AG08395 (cell line): ENCODE data around the gene MAML3.

ENCODE experiments used
- DNase-seq: peaks from one replicate; pipeline ENCODE4 v3.0.0; 2012; ENCODE audit warnings: mixed read lengths, low spot score

Gene MAML3

GRCh38 chr4:140003876-140004548 is 150.0 kb downstream of the MAML3 start:
- no peak for DNase-seq

GRCh38 chr4:140000232-140000631 is 153.8 kb downstream of the MAML3 start:
- DNase-seq, result no peak

GRCh38 chr4:139988863-139989765 is 164.9 kb downstream of the MAML3 start:
- DNase-seq, result peak; percentile 93

GRCh38 chr4:139987502-139987850 is 166.5 kb downstream of the MAML3 start:
- DNase-seq, result no peak

DNA sequence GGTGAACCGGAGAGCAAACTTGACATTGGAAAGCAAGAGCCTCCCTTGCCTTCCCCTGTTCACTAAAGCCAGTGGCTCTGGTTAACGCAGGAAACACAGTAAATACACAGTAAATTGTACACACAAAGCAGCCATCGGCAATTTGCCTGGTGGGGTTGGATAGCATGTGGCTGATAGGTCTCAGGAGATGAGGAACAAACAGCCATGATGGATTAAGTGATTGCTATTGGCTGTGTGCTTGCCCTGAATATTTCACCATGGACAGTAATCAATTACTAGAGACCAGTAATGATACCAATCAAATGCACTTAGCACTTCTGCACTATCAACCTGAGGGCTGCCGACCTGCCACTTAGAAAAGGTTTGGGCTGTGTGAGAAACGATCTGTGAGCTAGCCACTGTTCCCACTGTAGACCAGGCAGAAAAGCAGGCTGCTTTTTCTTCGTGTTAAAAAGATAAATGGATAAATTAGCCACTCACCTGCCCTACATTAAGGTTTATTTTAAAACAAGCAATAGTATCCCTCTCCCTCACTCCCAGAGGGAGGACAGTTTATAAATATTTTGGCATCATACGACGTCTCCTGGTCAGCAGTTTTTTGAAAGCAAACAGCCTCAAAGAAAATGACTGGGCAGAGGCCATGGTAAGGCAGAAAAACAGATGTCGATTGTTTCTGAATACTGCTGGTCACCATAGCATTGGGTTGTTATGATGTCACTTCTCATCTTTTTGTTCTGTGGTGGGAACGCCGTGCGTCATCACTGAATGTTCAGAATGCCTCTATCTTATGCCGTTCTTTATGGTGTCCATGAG is 167.1 kb downstream of the MAML3 start:
- DNase-seq, result peak; percentile 23

- no peak for DNase-seq
Observed at GRCh38 chr4:139986106-139986505, 167.9 kb downstream of the MAML3 start.

DNA sequence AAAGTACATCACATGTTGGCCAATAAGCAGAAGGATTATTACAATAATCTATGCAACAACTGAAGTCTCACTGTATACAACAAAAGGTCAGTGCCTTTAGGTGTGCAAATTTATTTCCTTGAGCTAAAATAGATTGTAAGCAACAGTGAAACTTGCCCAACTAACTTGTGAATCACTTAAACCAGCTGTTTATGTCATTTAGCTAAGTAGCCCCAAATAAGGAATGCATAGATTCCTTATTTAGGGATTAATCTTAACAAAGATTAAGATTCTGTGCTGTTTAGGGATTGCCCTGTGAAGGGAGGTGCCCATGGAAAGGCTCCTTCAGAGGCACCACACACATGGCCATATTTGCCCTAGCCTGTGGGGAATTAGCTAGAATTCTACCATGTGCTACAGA is 168.6 kb downstream of the MAML3 start:
- no peak for DNase-seq

DNA sequence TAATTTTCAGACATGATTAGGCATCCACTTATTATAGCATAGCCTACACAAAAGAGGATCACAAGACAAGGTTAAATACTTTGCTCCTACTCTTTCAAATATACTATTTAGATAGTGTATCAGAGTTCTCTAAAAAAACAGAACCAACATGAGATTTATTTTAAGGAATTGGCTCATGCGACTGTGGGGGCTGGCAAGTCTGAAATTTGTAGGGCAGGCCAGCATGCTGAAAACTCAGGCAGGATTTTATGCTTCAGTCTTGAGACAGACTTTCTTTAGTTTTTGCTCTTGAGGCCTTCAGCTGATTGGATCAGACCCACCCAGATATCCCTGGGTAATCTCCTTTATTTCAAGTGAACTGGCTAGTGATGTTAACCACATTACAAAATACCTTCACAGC is 169.5 kb downstream of the MAML3 start:
- DNase-seq, result no peak

GRCh38 chr4:139978692-139979091 is 175.3 kb downstream of the MAML3 start:
- DNase-seq, result no peak

DNA sequence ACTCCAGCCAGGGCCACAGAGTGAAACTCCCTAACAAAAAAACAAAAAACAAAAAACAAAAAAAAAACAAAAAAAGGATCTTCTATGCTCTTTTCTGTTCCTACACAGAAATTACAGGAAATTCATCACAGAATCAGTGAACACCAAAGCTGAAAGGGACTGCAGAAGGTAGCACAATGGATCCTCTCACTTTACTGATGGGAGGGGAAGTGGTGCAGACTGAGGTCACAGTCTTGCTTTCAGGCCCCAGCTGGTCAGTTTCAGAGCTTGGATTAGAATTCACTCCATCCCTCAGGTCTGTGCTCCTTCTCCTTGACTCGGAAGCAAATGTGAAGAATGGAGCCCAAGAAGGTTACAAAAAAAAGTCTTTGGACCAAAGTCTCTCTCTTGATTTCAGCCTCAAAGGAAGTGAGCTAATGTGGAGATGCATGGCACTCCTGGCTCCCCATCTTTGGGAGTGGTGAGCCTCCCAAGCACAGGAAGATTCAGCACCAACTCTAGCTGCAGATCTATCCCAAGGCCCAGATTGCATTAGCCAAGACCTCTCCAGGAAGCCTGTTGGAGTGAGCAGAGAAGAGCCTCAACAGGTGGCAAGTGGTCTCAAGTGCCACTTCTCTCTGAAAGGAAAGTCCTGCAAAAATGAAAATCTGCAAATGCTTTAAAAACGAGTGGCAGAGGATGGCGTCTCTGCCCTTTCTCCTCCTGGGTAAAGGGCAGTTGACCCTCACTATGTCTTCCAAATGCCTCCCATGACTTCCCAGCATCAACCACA is 176.0 kb downstream of the MAML3 start:
- no peak for DNase-seq

GRCh38 chr4:139975830-139976272 is 178.1 kb downstream of the MAML3 start:
- DNase-seq, result peak; percentile 42

GRCh38 chr4:139973616-139974015 is 180.4 kb downstream of the MAML3 start:
- DNase-seq, result no peak

DNA sequence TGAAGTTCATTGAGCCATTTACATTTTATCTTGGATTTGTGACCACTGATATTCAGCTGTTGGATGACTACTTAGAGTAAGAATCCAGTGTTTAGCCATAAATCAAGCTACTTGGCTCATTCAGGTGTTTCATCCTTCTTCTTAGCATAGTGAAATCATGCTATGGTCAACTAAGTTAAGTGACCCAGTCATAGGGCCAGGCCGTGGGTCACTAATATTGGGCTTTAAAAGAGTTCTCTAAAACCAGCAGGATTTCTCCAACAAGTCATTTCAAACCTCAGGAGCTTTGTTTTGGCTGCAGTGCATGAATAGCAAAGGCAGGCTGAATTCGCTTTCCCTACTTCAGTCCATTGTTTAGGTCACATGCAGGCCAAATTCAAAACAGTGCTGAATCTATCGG is 181.0 kb downstream of the MAML3 start:
- no peak for DNase-seq

- DNase-seq, result no peak
Observed at GRCh38 chr4:139972305-139972704, 181.7 kb downstream of the MAML3 start.

- DNase-seq, result no peak
Observed at GRCh38 chr4:139971111-139971510, 182.9 kb downstream of the MAML3 start.

- DNase-seq, result no peak
Observed at GRCh38 chr4:139969635-139970266, 184.2 kb downstream of the MAML3 start.

GRCh38 chr4:139968831-139969230 is 185.2 kb downstream of the MAML3 start:
- no peak for DNase-seq

DNA sequence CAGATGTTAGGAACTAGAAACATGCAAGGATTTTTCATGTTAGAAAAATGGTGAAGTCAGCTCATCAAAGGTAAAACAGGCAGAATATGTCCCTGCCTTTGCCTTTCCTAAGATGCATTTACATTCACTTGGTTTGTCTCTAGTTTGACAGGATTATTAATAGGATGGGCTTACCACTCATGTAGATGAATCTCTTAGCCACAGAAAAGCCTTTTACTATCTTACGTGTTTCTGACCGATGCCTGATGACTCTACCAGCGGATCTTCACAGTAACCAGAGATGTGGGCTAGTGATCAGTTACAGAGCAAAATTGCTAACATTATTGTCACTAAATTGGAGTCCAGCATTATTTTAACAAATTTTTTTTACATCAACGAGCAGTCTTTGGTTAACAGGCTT is 187.6 kb downstream of the MAML3 start:
- DNase-seq, result no peak

DNA sequence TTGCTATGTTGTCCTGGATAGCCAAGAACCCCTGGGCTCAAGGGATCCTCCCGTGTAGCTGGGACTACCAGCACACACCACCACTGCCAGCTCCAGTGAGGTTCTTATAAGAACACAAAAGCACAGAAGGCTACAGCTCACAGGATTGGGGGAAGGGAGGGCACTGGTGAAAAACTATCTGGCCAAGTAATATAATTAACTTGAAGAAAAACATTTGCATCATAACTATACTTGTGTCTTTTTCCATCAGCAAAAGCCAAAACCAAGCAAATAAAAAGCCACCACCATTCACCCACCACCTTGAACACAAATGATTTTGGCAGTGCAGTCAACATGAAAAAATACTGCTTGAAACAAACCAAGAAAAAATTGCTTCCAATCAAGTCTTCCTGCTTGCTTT is 188.2 kb downstream of the MAML3 start:
- DNase-seq, result no peak

GRCh38 chr4:139963708-139964107 is 190.3 kb downstream of the MAML3 start:
- DNase-seq, result no peak

DNA sequence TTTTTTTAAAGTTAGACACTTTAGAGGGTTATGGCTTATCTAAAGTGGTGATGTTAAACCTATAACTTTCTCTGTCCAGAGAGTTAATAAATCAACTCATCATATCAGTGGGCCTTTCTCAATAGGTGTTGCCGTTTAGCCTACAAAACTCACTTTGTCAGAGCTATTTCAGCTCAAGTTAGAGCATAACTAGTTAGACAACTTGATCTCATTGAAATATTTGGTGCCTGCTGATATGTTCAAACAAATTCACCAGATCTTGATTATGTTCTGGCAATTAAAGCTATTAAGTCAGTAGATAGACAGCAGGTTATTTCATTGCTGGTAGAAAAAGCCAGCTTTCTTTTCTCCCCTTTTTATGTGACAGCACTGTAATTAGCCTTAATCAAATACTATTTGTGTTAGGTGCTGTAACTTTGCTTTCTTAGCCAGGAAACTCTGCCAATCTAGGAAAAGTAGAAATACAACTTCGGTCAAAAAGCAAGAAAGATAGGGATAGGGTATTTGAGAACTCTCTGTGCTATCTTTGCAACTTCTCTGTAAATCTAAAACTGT is 191.8 kb downstream of the MAML3 start:
- DNase-seq, result no peak
